ENCODE results near the gene OR10A3. TPM values are rescaled to one million over a fixed set of nuclear protein-coding genes. Genes with fewer than 3 reads are reported as not detected.

OR10A3 gene
- total and polyA plus RNA-seq, 2 of the 8 experiments (the other 6 are each of a cell fraction or from before 2014, with no cell fraction given), result not detected

Small RNAs within 50 kb of the gene (small RNA-seq; reads per million reads assigned to genes)
- gene COX6CP5 (ENCODE audit: insufficient read depth) (not detected), gene RNU6-943P (ENCODE audit: insufficient read depth) (not detected)

Other genes with a start within 250 kb of the OR10A3 start
- 0.78 and 1.1 TPM in 2 replicates for gene OVCH2, start 235.2 kb downstream of the OR10A3 start, total RNA-seq (2021; fragmentation: NEBNext Ultra II Directional; extraction: Animal tissue kit (Norgen Biotek cat#: 25700))
- 0.03 TPM in 1 of 2 replicates, not detected in the other for gene OVCH2, start 235.2 kb downstream of the OR10A3 start, polyA plus RNA-seq (2011; rRNA removed)
- not detected in 2 replicates for gene OR5P2, start 144.8 kb downstream of the OR10A3 start, total RNA-seq (2021; fragmentation: NEBNext Ultra II Directional; extraction: Animal tissue kit (Norgen Biotek cat#: 25700))
- 0.06 and 0.08 TPM in 2 replicates for gene OR5P2, start 144.8 kb downstream of the OR10A3 start, polyA plus RNA-seq (2011; rRNA removed)
- 0.27 TPM in 1 of 2 replicates, not detected in the other for gene OR5P3, start 110.9 kb downstream of the OR10A3 start, total RNA-seq (2021; fragmentation: NEBNext Ultra II Directional; extraction: Animal tissue kit (Norgen Biotek cat#: 25700))
- gene OR5P3, start 110.9 kb downstream of the OR10A3 start, polyA plus RNA-seq (2011; rRNA removed), result 0.14 TPM in 1 of 2 replicates, not detected in the other
- gene OR10A6, start 10.4 kb downstream of the OR10A3 start, total RNA-seq (2021; fragmentation: NEBNext Ultra II Directional; extraction: Animal tissue kit (Norgen Biotek cat#: 25700)), result not detected in 2 replicates
- not detected in 2 replicates for gene OR10A6, start 10.4 kb downstream of the OR10A3 start, polyA plus RNA-seq (2011; rRNA removed)
- 0.31 and 0.71 TPM in 2 replicates for gene NLRP10, start 23.7 kb upstream of the OR10A3 start, total RNA-seq (2021; fragmentation: NEBNext Ultra II Directional; extraction: Animal tissue kit (Norgen Biotek cat#: 25700))
- gene NLRP10, start 23.7 kb upstream of the OR10A3 start, polyA plus RNA-seq (2011; rRNA removed), result 0.16 TPM in 1 of 2 replicates, not detected in the other
- gene EIF3F, start 45.6 kb upstream of the OR10A3 start, total RNA-seq (2021; fragmentation: NEBNext Ultra II Directional; extraction: Animal tissue kit (Norgen Biotek cat#: 25700)), result 385 and 388 TPM in 2 replicates
- 222 and 469 TPM in 2 replicates for gene EIF3F, start 45.6 kb upstream of the OR10A3 start, polyA plus RNA-seq (2011; rRNA removed)
- 29.9 and 31.3 TPM in 2 replicates for gene TUB, start 139.5 kb upstream of the OR10A3 start, total RNA-seq (2021; fragmentation: NEBNext Ultra II Directional; extraction: Animal tissue kit (Norgen Biotek cat#: 25700))
- 14.8 and 15.3 TPM in 2 replicates for gene TUB, start 139.5 kb upstream of the OR10A3 start, polyA plus RNA-seq (2011; rRNA removed)
- 15.5 and 16.6 TPM in 2 replicates for gene RIC3, start 227.3 kb upstream of the OR10A3 start, total RNA-seq (2021; fragmentation: NEBNext Ultra II Directional; extraction: Animal tissue kit (Norgen Biotek cat#: 25700))
- gene RIC3, start 227.3 kb upstream of the OR10A3 start, polyA plus RNA-seq (2011; rRNA removed), result 5.0 and 6.4 TPM in 2 replicates

All from H1 (cell line).